ENCODE data around the gene ARHGAP24. TPM values are rescaled to one million over a fixed set of nuclear protein-coding genes. Genes with fewer than 3 reads are reported as not detected.

The ARHGAP24 gene
- total RNA-seq, 1 experiment from 2014 or later: 2.1 TPM

DNA sequence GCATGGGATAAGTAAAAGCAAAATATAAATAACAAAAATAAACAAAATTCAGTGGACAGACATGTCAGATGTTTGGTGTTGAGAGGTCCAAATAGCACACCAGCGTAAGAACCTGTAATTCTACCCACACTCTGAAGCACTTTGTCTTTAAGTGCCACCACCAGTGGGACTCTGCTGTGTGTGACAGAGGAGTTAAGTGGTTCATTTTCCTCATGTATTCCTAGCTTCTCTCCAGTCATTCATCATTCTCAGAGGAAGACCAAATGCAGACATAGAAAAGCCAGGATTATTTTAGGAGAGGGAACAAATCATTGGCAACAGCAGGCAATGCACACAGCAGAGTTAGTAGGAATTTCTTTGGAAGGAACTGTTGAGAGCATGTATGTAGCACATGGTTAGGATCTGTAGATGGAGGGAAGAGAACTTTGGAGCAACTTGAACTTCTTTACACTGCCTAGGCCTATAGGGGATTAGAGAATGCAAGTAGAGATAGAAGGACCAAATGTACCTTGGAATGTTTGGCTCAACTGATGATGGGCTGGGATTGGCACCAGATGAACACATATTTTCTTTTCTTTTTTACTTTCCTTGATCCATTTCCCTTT is 43.0 kb upstream of the ARHGAP24 start:
- POLR2A ChIA-PET: no interaction called here
- Mint-ChIP-seq H3K27me3 (ENCODE audit: low read depth) (no peaks in the 10 kb centered on the region), H3K9me3 (peaks cover 13% of the 10 kb centered on the region), H3K4me1 (peaks cover 8% of the 10 kb centered on the region), H3K27ac (no peak overlapping the region), H3K4me3 (no peak overlapping the region), H3K36me3 (no peaks in the 10 kb centered on the region)
- CTCF ChIA-PET: no interaction called here
- TF ChIP-seq, protein P1, sequence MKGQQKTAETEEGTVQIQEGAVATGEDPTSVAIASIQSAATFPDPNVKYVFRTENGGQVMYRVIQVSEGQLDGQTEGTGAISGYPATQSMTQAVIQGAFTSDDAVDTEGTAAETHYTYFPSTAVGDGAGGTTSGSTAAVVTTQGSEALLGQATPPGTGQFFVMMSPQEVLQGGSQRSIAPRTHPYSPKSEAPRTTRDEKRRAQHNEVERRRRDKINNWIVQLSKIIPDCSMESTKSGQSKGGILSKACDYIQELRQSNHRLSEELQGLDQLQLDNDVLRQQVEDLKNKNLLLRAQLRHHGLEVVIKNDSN (CRISPR knock-in tag; IDR thresholded peaks at IDR 0.05): no peak
- TF ChIP-seq, protein P2, sequence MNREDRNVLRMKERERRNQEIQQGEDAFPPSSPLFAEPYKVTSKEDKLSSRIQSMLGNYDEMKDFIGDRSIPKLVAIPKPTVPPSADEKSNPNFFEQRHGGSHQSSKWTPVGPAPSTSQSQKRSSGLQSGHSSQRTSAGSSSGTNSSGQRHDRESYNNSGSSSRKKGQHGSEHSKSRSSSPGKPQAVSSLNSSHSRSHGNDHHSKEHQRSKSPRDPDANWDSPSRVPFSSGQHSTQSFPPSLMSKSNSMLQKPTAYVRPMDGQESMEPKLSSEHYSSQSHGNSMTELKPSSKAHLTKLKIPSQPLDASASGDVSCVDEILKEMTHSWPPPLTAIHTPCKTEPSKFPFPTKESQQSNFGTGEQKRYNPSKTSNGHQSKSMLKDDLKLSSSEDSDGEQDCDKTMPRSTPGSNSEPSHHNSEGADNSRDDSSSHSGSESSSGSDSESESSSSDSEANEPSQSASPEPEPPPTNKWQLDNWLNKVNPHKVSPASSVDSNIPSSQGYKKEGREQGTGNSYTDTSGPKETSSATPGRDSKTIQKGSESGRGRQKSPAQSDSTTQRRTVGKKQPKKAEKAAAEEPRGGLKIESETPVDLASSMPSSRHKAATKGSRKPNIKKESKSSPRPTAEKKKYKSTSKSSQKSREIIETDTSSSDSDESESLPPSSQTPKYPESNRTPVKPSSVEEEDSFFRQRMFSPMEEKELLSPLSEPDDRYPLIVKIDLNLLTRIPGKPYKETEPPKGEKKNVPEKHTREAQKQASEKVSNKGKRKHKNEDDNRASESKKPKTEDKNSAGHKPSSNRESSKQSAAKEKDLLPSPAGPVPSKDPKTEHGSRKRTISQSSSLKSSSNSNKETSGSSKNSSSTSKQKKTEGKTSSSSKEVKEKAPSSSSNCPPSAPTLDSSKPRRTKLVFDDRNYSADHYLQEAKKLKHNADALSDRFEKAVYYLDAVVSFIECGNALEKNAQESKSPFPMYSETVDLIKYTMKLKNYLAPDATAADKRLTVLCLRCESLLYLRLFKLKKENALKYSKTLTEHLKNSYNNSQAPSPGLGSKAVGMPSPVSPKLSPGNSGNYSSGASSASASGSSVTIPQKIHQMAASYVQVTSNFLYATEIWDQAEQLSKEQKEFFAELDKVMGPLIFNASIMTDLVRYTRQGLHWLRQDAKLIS (CRISPR knock-in tag; IDR thresholded peaks at IDR 0.05; ENCODE audit: borderline replicate concordance): no peak
- TF ChIP-seq JAZF1 (CRISPR knock-in tag; IDR thresholded peaks at IDR 0.05) (no peak), RELA (CRISPR knock-in tag; IDR thresholded peaks at IDR 0.05; ENCODE audit: borderline replicate concordance) (no peak), TEAD1 (CRISPR knock-in tag; IDR thresholded peaks at IDR 0.05) (no peak), ZNF671 (CRISPR knock-in tag; IDR thresholded peaks at IDR 0.05) (no peak), SP1 (CRISPR knock-in tag; conservative IDR thresholded peaks at IDR 0.05) (no peak), HMGA2 (CRISPR knock-in tag; IDR thresholded peaks at IDR 0.05) (no peak), ZNF263 (CRISPR knock-in tag; IDR thresholded peaks at IDR 0.05; ENCODE audit: low read depth) (no peak), CBFB (CRISPR knock-in tag; IDR thresholded peaks at IDR 0.05; ENCODE audit: low read depth) (no peak), FOXP1 (CRISPR knock-in tag; IDR thresholded peaks at IDR 0.05; ENCODE audit: borderline replicate concordance) (no peak)
- TF ChIP-seq, protein P3, sequence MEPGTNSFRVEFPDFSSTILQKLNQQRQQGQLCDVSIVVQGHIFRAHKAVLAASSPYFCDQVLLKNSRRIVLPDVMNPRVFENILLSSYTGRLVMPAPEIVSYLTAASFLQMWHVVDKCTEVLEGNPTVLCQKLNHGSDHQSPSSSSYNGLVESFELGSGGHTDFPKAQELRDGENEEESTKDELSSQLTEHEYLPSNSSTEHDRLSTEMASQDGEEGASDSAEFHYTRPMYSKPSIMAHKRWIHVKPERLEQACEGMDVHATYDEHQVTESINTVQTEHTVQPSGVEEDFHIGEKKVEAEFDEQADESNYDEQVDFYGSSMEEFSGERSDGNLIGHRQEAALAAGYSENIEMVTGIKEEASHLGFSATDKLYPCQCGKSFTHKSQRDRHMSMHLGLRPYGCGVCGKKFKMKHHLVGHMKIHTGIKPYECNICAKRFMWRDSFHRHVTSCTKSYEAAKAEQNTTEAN (CRISPR knock-in tag; IDR thresholded peaks at IDR 0.05): no peak
- ATAC-seq (no peak), DNase-seq (ENCODE audit: low spot score) (no peak)

DNA sequence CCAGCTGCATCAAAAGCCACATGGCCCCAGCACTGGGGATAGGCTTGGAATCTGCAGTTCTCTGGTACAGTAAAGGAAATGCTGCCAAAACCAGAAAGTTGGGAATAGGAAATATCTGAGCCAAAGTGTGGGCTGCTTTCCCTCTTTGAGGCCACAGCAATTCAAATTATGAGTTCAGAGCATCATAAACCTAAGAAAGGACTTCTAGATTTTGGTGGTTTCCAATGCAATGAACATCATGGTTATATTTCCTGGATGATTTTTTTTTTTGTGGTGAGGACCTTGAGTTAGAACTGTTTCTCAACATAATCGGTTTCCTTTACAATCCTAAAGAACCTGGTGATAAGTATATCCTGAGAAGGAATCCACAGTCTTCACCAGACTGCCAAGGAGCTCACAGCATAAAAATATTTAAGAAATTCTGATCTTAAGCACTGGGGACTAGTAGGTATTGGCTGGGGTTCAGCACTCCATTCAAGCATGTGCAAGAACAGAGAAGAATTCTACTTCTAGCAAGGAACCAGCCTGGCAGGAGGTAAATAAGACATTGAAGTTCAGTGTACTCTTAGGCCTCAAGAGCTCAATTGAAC is 29.8 kb upstream of the ARHGAP24 start:
- H3K4me1 Mint-ChIP-seq: no peaks in the 10 kb centered on the region
- ATAC-seq (no peak), DNase-seq (ENCODE audit: low spot score) (no peak)
- peaks cover 4% of the 10 kb centered on the region for H3K9me3 Mint-ChIP-seq
- no peaks in the 10 kb centered on the region for H3K27me3 Mint-ChIP-seq (ENCODE audit: low read depth)
- ChIA-PET CTCF (no interaction called here), POLR2A (no interaction called here)
- no peak overlapping the region for H3K27ac Mint-ChIP-seq
- no peaks in the 10 kb centered on the region for H3K36me3 Mint-ChIP-seq
- no peak overlapping the region for H3K4me3 Mint-ChIP-seq
- TF ChIP-seq KAT7 (CRISPR knock-in tag; IDR thresholded peaks at IDR 0.05; ENCODE audit: borderline replicate concordance) (no peak), NR2C2 (CRISPR knock-in tag; IDR thresholded peaks at IDR 0.05) (no peak), TEAD4 (CRISPR knock-in tag; IDR thresholded peaks at IDR 0.05) (no peak), ETV6 (CRISPR knock-in tag; IDR thresholded peaks at IDR 0.05) (no peak), ATF1 (CRISPR knock-in tag; IDR thresholded peaks at IDR 0.05) (no peak), RELA (CRISPR knock-in tag; IDR thresholded peaks at IDR 0.05; ENCODE audit: borderline replicate concordance) (no peak), FOXK1 (CRISPR knock-in tag; IDR thresholded peaks at IDR 0.05) (no peak), PRRX2 (CRISPR knock-in tag; IDR thresholded peaks at IDR 0.05) (no peak), TCF7 (CRISPR knock-in tag; IDR thresholded peaks at IDR 0.05; ENCODE audit: low read depth) (no peak), JAZF1 (CRISPR knock-in tag; IDR thresholded peaks at IDR 0.05) (no peak)
- TF ChIP-seq, protein P4, sequence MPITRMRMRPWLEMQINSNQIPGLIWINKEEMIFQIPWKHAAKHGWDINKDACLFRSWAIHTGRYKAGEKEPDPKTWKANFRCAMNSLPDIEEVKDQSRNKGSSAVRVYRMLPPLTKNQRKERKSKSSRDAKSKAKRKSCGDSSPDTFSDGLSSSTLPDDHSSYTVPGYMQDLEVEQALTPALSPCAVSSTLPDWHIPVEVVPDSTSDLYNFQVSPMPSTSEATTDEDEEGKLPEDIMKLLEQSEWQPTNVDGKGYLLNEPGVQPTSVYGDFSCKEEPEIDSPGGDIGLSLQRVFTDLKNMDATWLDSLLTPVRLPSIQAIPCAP (CRISPR knock-in tag; IDR thresholded peaks at IDR 0.05): no peak
- TF ChIP-seq, protein P5, sequence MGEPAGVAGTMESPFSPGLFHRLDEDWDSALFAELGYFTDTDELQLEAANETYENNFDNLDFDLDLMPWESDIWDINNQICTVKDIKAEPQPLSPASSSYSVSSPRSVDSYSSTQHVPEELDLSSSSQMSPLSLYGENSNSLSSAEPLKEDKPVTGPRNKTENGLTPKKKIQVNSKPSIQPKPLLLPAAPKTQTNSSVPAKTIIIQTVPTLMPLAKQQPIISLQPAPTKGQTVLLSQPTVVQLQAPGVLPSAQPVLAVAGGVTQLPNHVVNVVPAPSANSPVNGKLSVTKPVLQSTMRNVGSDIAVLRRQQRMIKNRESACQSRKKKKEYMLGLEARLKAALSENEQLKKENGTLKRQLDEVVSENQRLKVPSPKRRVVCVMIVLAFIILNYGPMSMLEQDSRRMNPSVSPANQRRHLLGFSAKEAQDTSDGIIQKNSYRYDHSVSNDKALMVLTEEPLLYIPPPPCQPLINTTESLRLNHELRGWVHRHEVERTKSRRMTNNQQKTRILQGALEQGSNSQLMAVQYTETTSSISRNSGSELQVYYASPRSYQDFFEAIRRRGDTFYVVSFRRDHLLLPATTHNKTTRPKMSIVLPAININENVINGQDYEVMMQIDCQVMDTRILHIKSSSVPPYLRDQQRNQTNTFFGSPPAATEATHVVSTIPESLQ (CRISPR knock-in tag; IDR thresholded peaks at IDR 0.05): no peak
- TF ChIP-seq, protein P6, sequence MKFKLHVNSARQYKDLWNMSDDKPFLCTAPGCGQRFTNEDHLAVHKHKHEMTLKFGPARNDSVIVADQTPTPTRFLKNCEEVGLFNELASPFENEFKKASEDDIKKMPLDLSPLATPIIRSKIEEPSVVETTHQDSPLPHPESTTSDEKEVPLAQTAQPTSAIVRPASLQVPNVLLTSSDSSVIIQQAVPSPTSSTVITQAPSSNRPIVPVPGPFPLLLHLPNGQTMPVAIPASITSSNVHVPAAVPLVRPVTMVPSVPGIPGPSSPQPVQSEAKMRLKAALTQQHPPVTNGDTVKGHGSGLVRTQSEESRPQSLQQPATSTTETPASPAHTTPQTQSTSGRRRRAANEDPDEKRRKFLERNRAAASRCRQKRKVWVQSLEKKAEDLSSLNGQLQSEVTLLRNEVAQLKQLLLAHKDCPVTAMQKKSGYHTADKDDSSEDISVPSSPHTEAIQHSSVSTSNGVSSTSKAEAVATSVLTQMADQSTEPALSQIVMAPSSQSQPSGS (CRISPR knock-in tag; IDR thresholded peaks at IDR 0.05; ENCODE audit: borderline replicate concordance, low read depth): no peak
- TF ChIP-seq, protein P7, sequence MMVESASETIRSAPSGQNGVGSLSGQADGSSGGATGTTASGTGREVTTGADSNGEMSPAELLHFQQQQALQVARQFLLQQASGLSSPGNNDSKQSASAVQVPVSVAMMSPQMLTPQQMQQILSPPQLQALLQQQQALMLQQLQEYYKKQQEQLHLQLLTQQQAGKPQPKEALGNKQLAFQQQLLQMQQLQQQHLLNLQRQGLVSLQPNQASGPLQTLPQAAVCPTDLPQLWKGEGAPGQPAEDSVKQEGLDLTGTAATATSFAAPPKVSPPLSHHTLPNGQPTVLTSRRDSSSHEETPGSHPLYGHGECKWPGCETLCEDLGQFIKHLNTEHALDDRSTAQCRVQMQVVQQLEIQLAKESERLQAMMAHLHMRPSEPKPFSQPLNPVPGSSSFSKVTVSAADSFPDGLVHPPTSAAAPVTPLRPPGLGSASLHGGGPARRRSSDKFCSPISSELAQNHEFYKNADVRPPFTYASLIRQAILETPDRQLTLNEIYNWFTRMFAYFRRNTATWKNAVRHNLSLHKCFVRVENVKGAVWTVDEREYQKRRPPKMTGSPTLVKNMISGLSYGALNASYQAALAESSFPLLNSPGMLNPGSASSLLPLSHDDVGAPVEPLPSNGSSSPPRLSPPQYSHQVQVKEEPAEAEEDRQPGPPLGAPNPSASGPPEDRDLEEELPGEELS (CRISPR knock-in tag; IDR thresholded peaks at IDR 0.05): no peak
